ENCODE measurements around the gene RSRC1.

DNA sequence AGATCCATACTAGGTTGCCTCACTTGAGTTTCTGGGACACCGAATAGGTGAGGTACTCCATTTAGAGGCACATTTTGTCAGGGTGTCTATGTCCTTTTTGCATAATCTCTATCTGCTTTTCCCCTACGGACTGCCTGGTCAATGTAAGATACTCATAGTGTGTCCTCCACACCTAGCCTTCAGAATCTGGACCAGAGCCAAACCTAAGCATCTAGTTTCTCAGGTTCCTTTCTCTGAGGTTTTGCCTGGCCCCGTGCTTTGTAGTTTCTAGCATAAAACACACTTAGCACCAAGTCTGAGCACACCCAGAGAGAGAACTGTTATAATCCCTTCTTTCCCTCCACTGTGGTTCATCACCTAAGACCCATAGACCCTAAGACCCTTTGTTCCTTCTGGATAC lies 355.2 kb downstream of the RSRC1 start:
- TF ChIP-seq, protein P1, sequence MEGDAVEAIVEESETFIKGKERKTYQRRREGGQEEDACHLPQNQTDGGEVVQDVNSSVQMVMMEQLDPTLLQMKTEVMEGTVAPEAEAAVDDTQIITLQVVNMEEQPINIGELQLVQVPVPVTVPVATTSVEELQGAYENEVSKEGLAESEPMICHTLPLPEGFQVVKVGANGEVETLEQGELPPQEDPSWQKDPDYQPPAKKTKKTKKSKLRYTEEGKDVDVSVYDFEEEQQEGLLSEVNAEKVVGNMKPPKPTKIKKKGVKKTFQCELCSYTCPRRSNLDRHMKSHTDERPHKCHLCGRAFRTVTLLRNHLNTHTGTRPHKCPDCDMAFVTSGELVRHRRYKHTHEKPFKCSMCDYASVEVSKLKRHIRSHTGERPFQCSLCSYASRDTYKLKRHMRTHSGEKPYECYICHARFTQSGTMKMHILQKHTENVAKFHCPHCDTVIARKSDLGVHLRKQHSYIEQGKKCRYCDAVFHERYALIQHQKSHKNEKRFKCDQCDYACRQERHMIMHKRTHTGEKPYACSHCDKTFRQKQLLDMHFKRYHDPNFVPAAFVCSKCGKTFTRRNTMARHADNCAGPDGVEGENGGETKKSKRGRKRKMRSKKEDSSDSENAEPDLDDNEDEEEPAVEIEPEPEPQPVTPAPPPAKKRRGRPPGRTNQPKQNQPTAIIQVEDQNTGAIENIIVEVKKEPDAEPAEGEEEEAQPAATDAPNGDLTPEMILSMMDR (IDR thresholded peaks at IDR 0.05 in 8 of 11, conservative IDR thresholded peaks at IDR 0.05 in 3 of 11), result no peak
- TF ChIP-seq POLR2A (IDR thresholded peaks at IDR 0.05) (no peak), POLR2AphosphoS5 (IDR thresholded peaks at IDR 0.05) (no peak)

Data from spleen (tissue), 7 donors.